ENCODE results near the gene POU6F2. TPM values are rescaled to one million over a fixed set of nuclear protein-coding genes. Genes with fewer than 3 reads are reported as not detected.

POU6F2 gene
- total RNA-seq, 1 donor from 2014 or later, result not detected

GRCh38 chr7:39164887-39165286 lies 187.2 kb downstream of the POU6F2 start:
- Histone ChIP-seq H3K4me3 (no peak overlapping the region), H3K27ac (no peak overlapping the region), H3K36me3 (no peaks in the 10 kb centered on the region), H3K27me3 (no peaks in the 10 kb centered on the region), H3K4me1 (no peaks in the 10 kb centered on the region), H3K9me3 (no peaks in the 10 kb centered on the region)
- intact Hi-C loops (cut with DNase I), result no loop called here
- TF ChIP-seq, protein P1, sequence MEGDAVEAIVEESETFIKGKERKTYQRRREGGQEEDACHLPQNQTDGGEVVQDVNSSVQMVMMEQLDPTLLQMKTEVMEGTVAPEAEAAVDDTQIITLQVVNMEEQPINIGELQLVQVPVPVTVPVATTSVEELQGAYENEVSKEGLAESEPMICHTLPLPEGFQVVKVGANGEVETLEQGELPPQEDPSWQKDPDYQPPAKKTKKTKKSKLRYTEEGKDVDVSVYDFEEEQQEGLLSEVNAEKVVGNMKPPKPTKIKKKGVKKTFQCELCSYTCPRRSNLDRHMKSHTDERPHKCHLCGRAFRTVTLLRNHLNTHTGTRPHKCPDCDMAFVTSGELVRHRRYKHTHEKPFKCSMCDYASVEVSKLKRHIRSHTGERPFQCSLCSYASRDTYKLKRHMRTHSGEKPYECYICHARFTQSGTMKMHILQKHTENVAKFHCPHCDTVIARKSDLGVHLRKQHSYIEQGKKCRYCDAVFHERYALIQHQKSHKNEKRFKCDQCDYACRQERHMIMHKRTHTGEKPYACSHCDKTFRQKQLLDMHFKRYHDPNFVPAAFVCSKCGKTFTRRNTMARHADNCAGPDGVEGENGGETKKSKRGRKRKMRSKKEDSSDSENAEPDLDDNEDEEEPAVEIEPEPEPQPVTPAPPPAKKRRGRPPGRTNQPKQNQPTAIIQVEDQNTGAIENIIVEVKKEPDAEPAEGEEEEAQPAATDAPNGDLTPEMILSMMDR (IDR thresholded peaks at IDR 0.05), result no peak
- no peak for DNase-seq (ENCODE audit: low spot score in 2 of 2)

GRCh38 chr7:39168403-39169098 lies 190.8 kb downstream of the POU6F2 start:
- Histone ChIP-seq H3K4me1 (no peaks in the 10 kb centered on the region), H3K27me3 (no peaks in the 10 kb centered on the region), H3K4me3 (no peak overlapping the region), H3K36me3 (no peaks in the 10 kb centered on the region), H3K9me3 (no peaks in the 10 kb centered on the region), H3K27ac (no peak overlapping the region)
- no peak for DNase-seq (ENCODE audit: low spot score in 2 of 2)
- intact Hi-C loops (cut with DNase I), result no loop called here
- TF ChIP-seq, protein P1 (IDR thresholded peaks at IDR 0.05), result no peak

DNA sequence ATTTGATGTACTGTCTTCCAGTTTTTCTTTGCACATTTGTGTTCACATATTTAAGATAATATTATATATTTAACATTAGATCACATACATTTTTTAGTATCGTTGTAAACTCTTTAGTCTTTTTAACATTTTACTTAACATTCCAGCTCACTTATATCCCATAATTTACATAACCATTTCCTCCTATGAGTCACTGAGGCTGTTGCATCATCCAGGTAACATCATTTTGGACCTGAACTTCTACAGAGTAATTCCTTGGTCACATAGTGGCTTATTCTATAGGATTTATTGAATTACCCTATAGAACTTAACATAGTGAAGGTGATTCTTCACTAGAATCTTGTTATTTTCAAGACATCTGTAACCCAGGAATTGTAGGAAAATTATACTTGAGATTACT lies 194.4 kb downstream of the POU6F2 start:
- H3K4me3 ChIP-seq, result no peak overlapping the region
- H3K27me3 ChIP-seq, result no peaks in the 10 kb centered on the region
- H3K36me3 ChIP-seq, result no peaks in the 10 kb centered on the region
- DNase-seq (ENCODE audit: low spot score in 2 of 2), result no peak
- no peaks in the 10 kb centered on the region for H3K4me1 ChIP-seq
- TF ChIP-seq, protein P1 (IDR thresholded peaks at IDR 0.05), result no peak
- H3K27ac ChIP-seq, result no peak overlapping the region
- intact Hi-C loops (cut with DNase I), result no loop called here
- H3K9me3 ChIP-seq, result no peaks in the 10 kb centered on the region

DNA sequence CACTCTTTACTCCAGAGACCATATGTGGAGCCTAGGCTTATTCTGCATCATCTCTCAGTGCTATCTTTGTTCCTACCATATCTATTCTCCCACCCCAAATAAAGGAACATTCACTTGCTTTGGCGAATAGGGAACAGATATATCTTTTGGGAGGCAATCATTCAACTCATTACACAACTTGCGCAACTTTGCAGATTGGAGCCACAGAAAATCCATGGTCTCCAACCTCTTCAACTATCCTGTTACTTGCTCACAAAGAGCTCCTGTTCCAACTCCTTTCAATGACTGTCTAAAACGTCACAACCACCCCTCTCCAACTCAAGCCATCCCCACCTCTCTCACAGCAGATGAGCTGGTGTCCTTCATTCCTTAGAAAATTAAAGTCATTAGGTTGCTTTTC lies 203.7 kb downstream of the POU6F2 start:
- Histone ChIP-seq H3K27me3 (no peaks in the 10 kb centered on the region), H3K4me1 (no peaks in the 10 kb centered on the region), H3K36me3 (no peaks in the 10 kb centered on the region), H3K27ac (no peak overlapping the region), H3K9me3 (no peaks in the 10 kb centered on the region), H3K4me3 (no peak overlapping the region)
- TF ChIP-seq, protein P1 (IDR thresholded peaks at IDR 0.05), result no peak
- intact Hi-C loops (cut with DNase I), result no loop called here
- no peak for DNase-seq (ENCODE audit: low spot score in 2 of 2)

DNA sequence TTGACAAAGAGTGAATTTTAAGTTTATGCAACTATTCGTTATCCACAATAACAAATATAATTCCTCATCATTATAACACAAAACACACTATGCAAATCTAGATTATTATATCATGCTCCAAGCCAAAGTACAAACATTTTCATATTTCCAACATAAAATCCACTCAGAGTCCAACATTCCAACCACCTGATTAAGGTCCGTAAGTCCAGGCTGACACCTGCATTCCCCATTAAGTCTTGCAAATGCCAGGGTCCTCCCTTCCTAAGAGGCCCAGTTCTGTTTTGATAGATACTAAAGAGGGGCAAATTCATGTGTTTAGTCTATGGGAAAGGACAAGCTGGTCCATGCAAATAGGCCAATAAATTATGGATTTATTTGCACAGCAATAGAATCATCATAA lies 206.1 kb downstream of the POU6F2 start:
- DNase-seq (ENCODE audit: low spot score in 2 of 2), result no peak
- Histone ChIP-seq H3K4me3 (no peak overlapping the region), H3K9me3 (no peaks in the 10 kb centered on the region), H3K36me3 (no peaks in the 10 kb centered on the region), H3K4me1 (no peaks in the 10 kb centered on the region), H3K27me3 (no peaks in the 10 kb centered on the region), H3K27ac (no peak overlapping the region)
- intact Hi-C loops (cut with DNase I), result no loop called here
- TF ChIP-seq, protein P1 (IDR thresholded peaks at IDR 0.05), result no peak

GRCh38 chr7:39184391-39184790 lies 206.7 kb downstream of the POU6F2 start:
- TF ChIP-seq, protein P1 (IDR thresholded peaks at IDR 0.05), result no peak
- intact Hi-C loops (cut with DNase I), result no loop called here
- DNase-seq (ENCODE audit: low spot score in 2 of 2), result no peak

More at GRCh38 chr7:39184391-39184790, 206.7 kb downstream of the POU6F2 start:
- Histone ChIP-seq H3K4me1 (no peaks in the 10 kb centered on the region), H3K27me3 (no peaks in the 10 kb centered on the region), H3K4me3 (no peak overlapping the region), H3K36me3 (no peaks in the 10 kb centered on the region), H3K9me3 (no peaks in the 10 kb centered on the region), H3K27ac (no peak overlapping the region)
